ENCODE measurements around the gene ZNF473. TPM values are rescaled to one million over a fixed set of nuclear protein-coding genes. Genes with fewer than 3 reads are reported as not detected.

Gene ZNF473
- total and polyA plus RNA-seq, 2 donors (not counting 3 experiments of a cell fraction or from before 2014, with no cell fraction given), result 3.8 to 8.7 TPM

DNA sequence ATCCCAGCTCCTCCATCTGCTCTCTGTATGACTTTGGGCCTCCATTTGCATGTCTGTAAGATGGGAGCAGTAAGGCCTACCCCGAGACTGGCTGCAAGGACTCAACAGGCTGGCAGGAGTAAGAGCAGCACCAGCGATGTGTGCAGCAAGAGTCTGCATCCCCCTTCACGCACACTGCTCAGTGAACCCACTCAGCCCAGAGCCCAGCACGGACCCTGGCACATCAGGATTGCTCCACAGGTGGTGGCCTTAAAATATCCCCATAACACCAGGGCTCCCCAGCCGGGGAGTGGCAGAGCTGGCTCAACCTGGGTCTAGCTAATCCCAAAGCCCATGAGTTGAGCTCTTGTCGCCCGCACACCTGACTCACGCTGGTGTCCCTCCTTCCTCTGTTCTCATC lies 24.0 kb upstream of the ZNF473 start:
- POLR2A ChIA-PET, result no interaction called here
- FAIRE-seq (no peak), DNase-seq (ENCODE audit: low read depth, low spot score) (no peak)
- Histone ChIP-seq H3K9me1 (replicated peaks; ENCODE audit: control insufficient read depth, extremely low read depth, insufficient read depth, low read length) (no peaks in the 10 kb centered on the region), H3K9me3 (replicated peaks; ENCODE audit: control insufficient read depth, insufficient read depth, low read length) (no peaks in the 10 kb centered on the region), H3K4me3 (replicated peaks in 1 of 3; ENCODE audit: insufficient read depth in 1 of 3, low read depth in 1 of 3, low read length in 3 of 3) (no peak overlapping the region), H3K9ac (replicated peaks; ENCODE audit: extremely low read depth, insufficient read depth, low read length) (no peak overlapping the region), H4K20me1 (replicated peaks; ENCODE audit: control insufficient read depth, extremely low read depth, insufficient read depth, low read length) (no peaks in the 10 kb centered on the region), H3K4me1 (ENCODE audit: control insufficient read depth, extremely low read depth, insufficient read depth, low read length) (peaks cover 8% of the 10 kb centered on the region), H3K36me3 (ENCODE audit: control insufficient read depth in 2 of 2, extremely low read depth in 1 of 2, insufficient read depth in 2 of 2, low read length in 2 of 2) (peaks cover 2 to 56% of the 10 kb centered on the region in 2 experiments), H3K27me3 (ENCODE audit: control insufficient read depth in 2 of 2, insufficient read depth in 2 of 2, low read length in 2 of 2) (no peaks in the 10 kb centered on the region), H3K4me2 (ENCODE audit: insufficient read depth, low read length) (no peak overlapping the region), H2AFZ (ENCODE audit: low read depth, low read length) (no peak overlapping the region), H3K79me2 (ENCODE audit: control insufficient read depth, insufficient read depth, low read length) (no peaks in the 10 kb centered on the region), H3K27ac (ENCODE audit: insufficient read depth, low read depth, low read length) (no peak overlapping the region)
- no peak for TF ChIP-seq POLR2A (IDR thresholded peaks at IDR 0.05; ENCODE audit: low read depth, low read length)
- TF ChIP-seq MYC (IDR thresholded peaks at IDR 0.05; ENCODE audit: low read depth, low read length), result no peak
- TF ChIP-seq EZH2 (IDR thresholded peaks at IDR 0.05; ENCODE audit: borderline replicate concordance, low read depth, low read length, severe bottlenecking), result no peak
- TF ChIP-seq GATA2 (IDR thresholded peaks at IDR 0.05; ENCODE audit: insufficient read depth, insufficient read length, low read depth, low read length), result no peak
- TF ChIP-seq, protein P1, sequence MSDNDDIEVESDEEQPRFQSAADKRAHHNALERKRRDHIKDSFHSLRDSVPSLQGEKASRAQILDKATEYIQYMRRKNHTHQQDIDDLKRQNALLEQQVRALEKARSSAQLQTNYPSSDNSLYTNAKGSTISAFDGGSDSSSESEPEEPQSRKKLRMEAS (IDR thresholded peaks at IDR 0.05; ENCODE audit: insufficient read depth, insufficient read length), result no peak
- BruUV-seq (replicated peaks), result no TSS peak
- CTCF ChIA-PET, result no interaction called here
- dilution Hi-C loops (cut with MboI; ENCODE audit: extremely low pct_ligation_motif_present, low sequenced_read_pairs), result no loop called here
- intact Hi-C loops (cut with micrococcal nuclease), result no loop called here

DNA sequence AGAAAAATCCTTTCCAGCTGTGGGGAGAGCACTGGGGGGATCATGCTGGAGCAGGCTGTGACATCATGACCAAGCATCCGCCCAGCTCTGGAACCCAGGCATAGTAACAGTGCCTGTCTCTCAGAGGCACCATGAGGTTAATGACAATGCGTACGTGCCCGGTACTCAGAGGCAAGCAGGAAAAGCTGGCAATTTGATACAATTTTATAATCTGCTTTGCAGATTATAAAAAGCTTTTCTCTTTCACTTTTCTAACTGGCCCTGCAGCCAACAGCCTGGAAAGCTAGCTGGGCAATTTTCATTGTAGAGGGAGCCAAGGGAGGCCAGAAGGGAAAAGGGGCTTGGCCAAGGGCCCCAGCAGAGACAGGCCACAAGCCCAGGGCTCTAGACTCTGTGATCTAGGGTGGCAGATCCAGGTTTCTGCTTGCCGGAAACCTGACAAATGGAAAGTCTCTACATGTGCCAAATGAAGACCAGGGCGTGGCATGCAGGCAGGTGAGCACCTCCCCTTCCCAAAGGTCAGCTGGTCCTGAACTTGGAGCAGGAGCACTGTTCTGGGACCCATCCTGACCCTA lies 23.3 kb upstream of the ZNF473 start:
- no peak overlapping the region for H3K4me2 ChIP-seq (ENCODE audit: insufficient read depth, low read length)
- H3K4me3 ChIP-seq (replicated peaks in 1 of 3; ENCODE audit: insufficient read depth in 1 of 3, low read depth in 1 of 3, low read length in 3 of 3), result no peak overlapping the region
- peaks cover 8% of the 10 kb centered on the region for H3K4me1 ChIP-seq (ENCODE audit: control insufficient read depth, extremely low read depth, insufficient read depth, low read length)
- DNase-seq (ENCODE audit: low read depth, low spot score) (no peak), FAIRE-seq (no peak)
- no peaks in the 10 kb centered on the region for H3K27me3 ChIP-seq (ENCODE audit: control insufficient read depth in 2 of 2, insufficient read depth in 2 of 2, low read length in 2 of 2)
- ChIA-PET CTCF (interaction anchor here (1.3 kb wide), 1 partner anchor 16 kb away, joined by 3 read pairs; no protein-coding TSS in a partner anchor), POLR2A (no interaction called here)
- TF ChIP-seq POLR2AphosphoS5 (IDR thresholded peaks at IDR 0.05; ENCODE audit: insufficient read depth, low read depth, low read length) (no peak), FOS (IDR thresholded peaks at IDR 0.05; ENCODE audit: borderline replicate concordance, insufficient read depth, low read length) (no peak), GATA2 (IDR thresholded peaks at IDR 0.05; ENCODE audit: insufficient read depth, insufficient read length, low read depth, low read length) (no peak), JUN (IDR thresholded peaks at IDR 0.05; ENCODE audit: borderline replicate concordance, insufficient read depth, insufficient read length, low read depth) (no peak), POLR2A (IDR thresholded peaks at IDR 0.05; ENCODE audit: low read depth, low read length) (no peak), EZH2 (IDR thresholded peaks at IDR 0.05; ENCODE audit: borderline replicate concordance, low read depth, low read length, severe bottlenecking) (no peak), MYC (IDR thresholded peaks at IDR 0.05; ENCODE audit: low read depth, low read length) (no peak)
- TF ChIP-seq, protein P1 (IDR thresholded peaks at IDR 0.05; ENCODE audit: insufficient read depth, insufficient read length), result no peak
- TF ChIP-seq, protein P2, sequence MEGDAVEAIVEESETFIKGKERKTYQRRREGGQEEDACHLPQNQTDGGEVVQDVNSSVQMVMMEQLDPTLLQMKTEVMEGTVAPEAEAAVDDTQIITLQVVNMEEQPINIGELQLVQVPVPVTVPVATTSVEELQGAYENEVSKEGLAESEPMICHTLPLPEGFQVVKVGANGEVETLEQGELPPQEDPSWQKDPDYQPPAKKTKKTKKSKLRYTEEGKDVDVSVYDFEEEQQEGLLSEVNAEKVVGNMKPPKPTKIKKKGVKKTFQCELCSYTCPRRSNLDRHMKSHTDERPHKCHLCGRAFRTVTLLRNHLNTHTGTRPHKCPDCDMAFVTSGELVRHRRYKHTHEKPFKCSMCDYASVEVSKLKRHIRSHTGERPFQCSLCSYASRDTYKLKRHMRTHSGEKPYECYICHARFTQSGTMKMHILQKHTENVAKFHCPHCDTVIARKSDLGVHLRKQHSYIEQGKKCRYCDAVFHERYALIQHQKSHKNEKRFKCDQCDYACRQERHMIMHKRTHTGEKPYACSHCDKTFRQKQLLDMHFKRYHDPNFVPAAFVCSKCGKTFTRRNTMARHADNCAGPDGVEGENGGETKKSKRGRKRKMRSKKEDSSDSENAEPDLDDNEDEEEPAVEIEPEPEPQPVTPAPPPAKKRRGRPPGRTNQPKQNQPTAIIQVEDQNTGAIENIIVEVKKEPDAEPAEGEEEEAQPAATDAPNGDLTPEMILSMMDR (IDR thresholded peaks at IDR 0.05; ENCODE audit: extremely low read depth in 1 of 2, insufficient read depth in 1 of 2, low read depth in 1 of 2, low read length in 2 of 2), result no peak
- no peak overlapping the region for H3K9ac ChIP-seq (replicated peaks; ENCODE audit: extremely low read depth, insufficient read depth, low read length)
- dilution Hi-C loops (cut with MboI; ENCODE audit: extremely low pct_ligation_motif_present, low sequenced_read_pairs) (no loop called here), intact Hi-C loops (cut with micrococcal nuclease) (no loop called here)
- no peak overlapping the region for H2AFZ ChIP-seq (ENCODE audit: low read depth, low read length)
- no peaks in the 10 kb centered on the region for H3K9me3 ChIP-seq (replicated peaks; ENCODE audit: control insufficient read depth, insufficient read depth, low read length)
- no peaks in the 10 kb centered on the region for H3K79me2 ChIP-seq (ENCODE audit: control insufficient read depth, insufficient read depth, low read length)
- H3K36me3 ChIP-seq (ENCODE audit: control insufficient read depth in 2 of 2, extremely low read depth in 1 of 2, insufficient read depth in 2 of 2, low read length in 2 of 2), result peaks cover 4 to 60% of the 10 kb centered on the region in 2 experiments
- no TSS peak for BruUV-seq (replicated peaks)
- no peaks in the 10 kb centered on the region for H3K9me1 ChIP-seq (replicated peaks; ENCODE audit: control insufficient read depth, extremely low read depth, insufficient read depth, low read length)
- H3K27ac ChIP-seq (ENCODE audit: insufficient read depth, low read depth, low read length), result no peak overlapping the region
- no peaks in the 10 kb centered on the region for H4K20me1 ChIP-seq (replicated peaks; ENCODE audit: control insufficient read depth, extremely low read depth, insufficient read depth, low read length)
